Panc1 (cell line): Measurements from ENCODE around the gene EDEM3. TPM values are rescaled to one million over a fixed set of nuclear protein-coding genes. Genes with fewer than 3 reads are reported as not detected.
A peak's percentile ranks its signal among the peaks of the same experiment; 100 is the strongest.

Experiments used
- ATAC-seq: fragments of 200-7000 bp; cut with Tn5 transposase; 2 replicates; pipeline ENCODE4 v1.9.1; 2020; ENCODE audit warnings: mild to moderate bottlenecking, moderate library complexity
- BruUV-seq: library from RNA; stranded (reverse); fragments of 400-500 nt; replicated peaks from 2 replicates; lab custom pipeline; 2021; lab: Mats Ljungman, UMichigan
- CTCF ChIA-PET: fragments of 300-600 bp; sonication (Branson Sonifier 250); formaldehyde crosslinking; loops from one replicate; lab custom pipeline; 2022; ENCODE audit warnings: antibody characterized with exemption; lab: Charles Lee
- POLR2A ChIA-PET: fragments of 300-600 bp; sonication (Branson Sonifier 250); formaldehyde crosslinking; loops from one replicate; lab custom pipeline; 2022; ENCODE audit warnings: antibody characterized with exemption; lab: Charles Lee
- DNase-seq: peaks from one replicate; pipeline ENCODE4 v3.0.0-alpha.2; 2010; ENCODE audit warnings: low read depth, low spot score
- H3K27ac ChIP-seq: 2 replicates; pipeline ENCODE4 v1.5.1; 2011; ENCODE audit warnings: mild to moderate bottlenecking, low read length, inconsistent platforms
- H3K27me3 ChIP-seq: fragments of 200-500 bp; sonication (Bioruptor generic); 2 replicates; pipeline ENCODE4 v1.6.0; 2014; ENCODE audit warnings: low read length, inconsistent platforms; ENCODE audit not compliant: control insufficient read depth, insufficient read depth
- H3K36me3 ChIP-seq: fragments of 200-500 bp; sonication (Bioruptor generic); 2 replicates; pipeline ENCODE4 v1.5.1; 2014; ENCODE audit warnings: inconsistent platforms, mild to moderate bottlenecking, low read length, moderate library complexity; ENCODE audit not compliant: control insufficient read depth, insufficient read depth
- H3K4me1 ChIP-seq: 2 replicates; pipeline ENCODE4 v1.5.1; 2011; ENCODE audit warnings: inconsistent platforms, mild to moderate bottlenecking, low read length, moderate library complexity; ENCODE audit not compliant: control insufficient read depth, insufficient read depth
- H3K4me3 ChIP-seq, 2 experiments: 2 replicates each; pipeline ENCODE4 v1.5.1; 2011 to 2012; ENCODE audit warnings: low read depth in 2 of 2, low read length in 2 of 2, mild to moderate bottlenecking in 2 of 2, inconsistent platforms in 1 of 2, moderate library complexity in 1 of 2
- H3K9me3 ChIP-seq: fragments of 200-500 bp; sonication (Bioruptor generic); 2 replicates; pipeline ENCODE4 v1.5.1; 2014; ENCODE audit warnings: low read depth, mild to moderate bottlenecking, inconsistent platforms, low read length, moderate library complexity; ENCODE audit not compliant: control insufficient read depth, insufficient read depth
- POLR2AphosphoS5 ChIP-seq: IDR thresholded peaks from 2 replicates; pipeline ENCODE4 v1.6.1; 2012; ENCODE audit warnings: mild to moderate bottlenecking, low read depth, low read length, moderate library complexity
- SIN3A ChIP-seq: IDR thresholded peaks from 2 replicates; pipeline ENCODE4 v1.6.1; 2012; ENCODE audit warnings: low read depth, mild to moderate bottlenecking, low read length, moderate library complexity, borderline replicate concordance; ENCODE audit not compliant: insufficient read depth
- TCF7L2 ChIP-seq: IDR thresholded peaks from 2 replicates; pipeline ENCODE4 v1.6.1; 2011; ENCODE audit warnings: mild to moderate bottlenecking, low read depth, low read length, inconsistent platforms
- in situ Hi-C: cut with HindIII; loops from 2 replicates; pipeline ENCODE4 v1.10.0; 2016; ENCODE audit warnings: low sequenced_read_pairs, low pct_unique_long_range_greater_than_20kb
- intact Hi-C: fragments of 100-400 bp; cut with micrococcal nuclease; formaldehyde crosslinking; loops from one replicate; pipeline ENCODE4 v1.10.0; 2022; ENCODE audit not compliant: unreplicated experiment
- total RNA-seq: library from RNA; stranded (reverse); gene quantifications from one replicate; pipeline ENCODE4 v1.2.1, GENCODE V29; 2021; ENCODE audit not compliant: unreplicated experiment
- TF ChIP-seq, protein P1 (sequence below): fragments of 450-650 bp; IDR thresholded peaks from 2 replicates; pipeline ENCODE4 v1.5.1; 2017; ENCODE audit warnings: mild to moderate bottlenecking
- TF ChIP-seq, protein P2 (sequence below), 2 experiments: IDR thresholded peaks; 2 replicates each; pipeline ENCODE4 v1.6.1; 2011 to 2012; ENCODE audit warnings: low read depth in 2 of 2, control low read depth in 1 of 2, low read length in 1 of 2, mild to moderate bottlenecking in 1 of 2, moderate library complexity in 1 of 2; ENCODE audit not compliant: insufficient read depth in 1 of 2

The EDEM3 gene
- total RNA-seq, 1 experiment from 2014 or later, result 17.4 TPM

DNA sequence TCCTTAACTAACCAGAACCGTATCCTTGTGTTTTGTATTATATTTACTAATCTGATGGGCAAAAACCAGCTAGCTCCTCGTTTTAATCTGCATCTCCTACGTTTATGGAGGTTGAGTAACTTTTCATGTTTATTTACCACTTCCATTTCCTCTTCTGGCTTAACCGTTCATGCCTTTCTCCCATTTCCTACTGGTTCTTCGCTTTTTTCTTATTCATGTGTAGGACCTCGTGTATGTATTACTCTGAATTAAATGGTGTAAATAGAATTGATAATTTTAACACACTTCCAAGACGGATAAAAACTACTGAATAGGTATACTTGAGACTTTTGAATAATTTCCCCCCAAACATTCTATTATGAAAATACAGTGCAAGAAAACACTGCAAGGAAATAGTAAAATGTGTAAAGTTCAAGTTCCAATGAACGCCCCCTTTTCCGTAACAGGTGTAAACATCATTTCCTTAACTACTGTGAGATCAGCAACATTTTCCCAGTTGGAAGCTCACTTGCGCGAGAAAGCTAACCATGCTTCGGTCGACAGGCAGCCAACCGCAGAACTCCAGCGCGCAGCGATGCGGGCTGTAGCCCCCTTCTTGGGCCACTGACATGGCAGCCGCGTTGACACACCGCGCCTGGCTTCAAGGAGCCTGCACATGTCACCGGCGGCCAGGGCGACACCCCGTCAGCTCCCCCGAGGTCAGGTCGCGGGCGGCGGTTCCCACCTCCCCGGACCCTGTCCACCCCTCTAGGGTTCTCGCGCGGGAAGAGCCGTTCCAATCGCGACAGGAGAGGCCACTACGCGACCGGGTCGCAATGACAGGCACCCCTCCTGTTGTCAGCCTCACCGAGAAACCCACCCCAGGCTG lies 816 bp downstream of the EDEM3 start:
- peaks cover 3% of the 10 kb centered on the region; the same call in 1 of the 2 replicates for H3K36me3 ChIP-seq
- intact Hi-C loops, result no loop called here
- H3K4me1 ChIP-seq, result peaks cover 9% of the 10 kb centered on the region; the same call in 1 of the 2 replicates
- in situ Hi-C loops, result no loop called here
- peaks cover 3% of the 10 kb centered on the region for H3K27me3 ChIP-seq
- no peaks in the 10 kb centered on the region for H3K9me3 ChIP-seq
- DNase-seq (no peak), ATAC-seq (peak; percentile 9)
- peak overlapping the region; percentile 77 to 79 for H3K4me3 ChIP-seq
- TF ChIP-seq TCF7L2 (no peak; the same call in 1 of the 2 replicates), POLR2AphosphoS5 (no peak), SIN3A (0 out of 2 replicates have a peak, but pooled peaks have one; percentile 21)
- TF ChIP-seq, protein P1, sequence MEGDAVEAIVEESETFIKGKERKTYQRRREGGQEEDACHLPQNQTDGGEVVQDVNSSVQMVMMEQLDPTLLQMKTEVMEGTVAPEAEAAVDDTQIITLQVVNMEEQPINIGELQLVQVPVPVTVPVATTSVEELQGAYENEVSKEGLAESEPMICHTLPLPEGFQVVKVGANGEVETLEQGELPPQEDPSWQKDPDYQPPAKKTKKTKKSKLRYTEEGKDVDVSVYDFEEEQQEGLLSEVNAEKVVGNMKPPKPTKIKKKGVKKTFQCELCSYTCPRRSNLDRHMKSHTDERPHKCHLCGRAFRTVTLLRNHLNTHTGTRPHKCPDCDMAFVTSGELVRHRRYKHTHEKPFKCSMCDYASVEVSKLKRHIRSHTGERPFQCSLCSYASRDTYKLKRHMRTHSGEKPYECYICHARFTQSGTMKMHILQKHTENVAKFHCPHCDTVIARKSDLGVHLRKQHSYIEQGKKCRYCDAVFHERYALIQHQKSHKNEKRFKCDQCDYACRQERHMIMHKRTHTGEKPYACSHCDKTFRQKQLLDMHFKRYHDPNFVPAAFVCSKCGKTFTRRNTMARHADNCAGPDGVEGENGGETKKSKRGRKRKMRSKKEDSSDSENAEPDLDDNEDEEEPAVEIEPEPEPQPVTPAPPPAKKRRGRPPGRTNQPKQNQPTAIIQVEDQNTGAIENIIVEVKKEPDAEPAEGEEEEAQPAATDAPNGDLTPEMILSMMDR, result no peak
- TF ChIP-seq, protein P2, sequence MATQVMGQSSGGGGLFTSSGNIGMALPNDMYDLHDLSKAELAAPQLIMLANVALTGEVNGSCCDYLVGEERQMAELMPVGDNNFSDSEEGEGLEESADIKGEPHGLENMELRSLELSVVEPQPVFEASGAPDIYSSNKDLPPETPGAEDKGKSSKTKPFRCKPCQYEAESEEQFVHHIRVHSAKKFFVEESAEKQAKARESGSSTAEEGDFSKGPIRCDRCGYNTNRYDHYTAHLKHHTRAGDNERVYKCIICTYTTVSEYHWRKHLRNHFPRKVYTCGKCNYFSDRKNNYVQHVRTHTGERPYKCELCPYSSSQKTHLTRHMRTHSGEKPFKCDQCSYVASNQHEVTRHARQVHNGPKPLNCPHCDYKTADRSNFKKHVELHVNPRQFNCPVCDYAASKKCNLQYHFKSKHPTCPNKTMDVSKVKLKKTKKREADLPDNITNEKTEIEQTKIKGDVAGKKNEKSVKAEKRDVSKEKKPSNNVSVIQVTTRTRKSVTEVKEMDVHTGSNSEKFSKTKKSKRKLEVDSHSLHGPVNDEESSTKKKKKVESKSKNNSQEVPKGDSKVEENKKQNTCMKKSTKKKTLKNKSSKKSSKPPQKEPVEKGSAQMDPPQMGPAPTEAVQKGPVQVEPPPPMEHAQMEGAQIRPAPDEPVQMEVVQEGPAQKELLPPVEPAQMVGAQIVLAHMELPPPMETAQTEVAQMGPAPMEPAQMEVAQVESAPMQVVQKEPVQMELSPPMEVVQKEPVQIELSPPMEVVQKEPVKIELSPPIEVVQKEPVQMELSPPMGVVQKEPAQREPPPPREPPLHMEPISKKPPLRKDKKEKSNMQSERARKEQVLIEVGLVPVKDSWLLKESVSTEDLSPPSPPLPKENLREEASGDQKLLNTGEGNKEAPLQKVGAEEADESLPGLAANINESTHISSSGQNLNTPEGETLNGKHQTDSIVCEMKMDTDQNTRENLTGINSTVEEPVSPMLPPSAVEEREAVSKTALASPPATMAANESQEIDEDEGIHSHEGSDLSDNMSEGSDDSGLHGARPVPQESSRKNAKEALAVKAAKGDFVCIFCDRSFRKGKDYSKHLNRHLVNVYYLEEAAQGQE (IDR thresholded peaks at IDR 0.05; ENCODE audit: insufficient read depth in 1 of 2, low read depth in 2 of 2, low read length in 1 of 2), result no peak
- BruUV-seq, result no TSS peak
- POLR2A ChIA-PET, result no interaction called here
- CTCF ChIA-PET, result no interaction called here
- H3K27ac ChIP-seq, result peak overlapping the region; percentile 81

DNA sequence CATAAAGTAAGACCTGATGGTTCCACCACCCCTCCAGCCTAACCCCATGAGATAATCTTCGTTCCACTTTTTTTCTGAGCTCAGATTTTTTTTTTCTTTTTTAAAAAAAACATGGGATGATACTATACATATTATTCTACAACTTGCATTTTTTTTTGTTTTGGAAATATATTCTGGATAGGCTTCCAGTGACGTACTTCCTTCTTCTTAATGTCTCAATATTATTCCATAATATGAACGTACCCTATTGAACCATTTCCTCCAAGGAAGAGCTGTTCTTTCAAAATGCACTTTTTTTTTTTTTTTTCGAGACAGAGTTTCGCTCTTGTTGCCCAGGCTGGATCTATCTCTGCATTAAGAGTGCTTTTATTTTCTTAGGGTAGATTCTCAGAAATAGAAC lies 1.5 kb downstream of the EDEM3 start:
- Histone ChIP-seq H3K9me3 (no peaks in the 10 kb centered on the region), H3K36me3 (peaks cover 3% of the 10 kb centered on the region; the same call in 1 of the 2 replicates), H3K4me3 (peak overlapping the region; percentile 77 to 79; a peak in 3 of 4 replicates), H3K27me3 (peaks cover 3% of the 10 kb centered on the region), H3K4me1 (peaks cover 9% of the 10 kb centered on the region; the same call in 1 of the 2 replicates), H3K27ac (no peak overlapping the region)
- BruUV-seq, result no TSS peak
- ChIA-PET POLR2A (no interaction called here), CTCF (no interaction called here)
- TF ChIP-seq, protein P2 (IDR thresholded peaks at IDR 0.05; ENCODE audit: insufficient read depth in 1 of 2, low read depth in 2 of 2, low read length in 1 of 2), result no peak
- TF ChIP-seq SIN3A (no peak), POLR2AphosphoS5 (no peak), TCF7L2 (no peak)
- TF ChIP-seq, protein P1, result no peak
- ATAC-seq (no peak), DNase-seq (no peak)
- in situ Hi-C loops, result no loop called here
- intact Hi-C loops, result no loop called here
